HepG2 (cell line): Measurements from ENCODE around the gene CA10. TPM values are rescaled to one million over a fixed set of nuclear protein-coding genes. Genes with fewer than 3 reads are reported as not detected.

Source experiments
- ATAD3A ChIP-seq: sonication (generic); formaldehyde crosslinking; IDR thresholded peaks from 2 replicates; pipeline ENCODE4 v1.4.0; 2020; ENCODE audit warnings: missing genetic modification reagents
- FOXM1 ChIP-seq: sonication (generic); formaldehyde crosslinking; IDR thresholded peaks from 2 replicates; pipeline ENCODE4 v1.5.0; 2020; ENCODE audit warnings: missing genetic modification reagents
- HHEX ChIP-seq: IDR thresholded peaks from 2 replicates; pipeline ENCODE4 v1.6.1; 2016; ENCODE audit warnings: control low read depth
- HMG20B ChIP-seq: conservative IDR thresholded peaks from 2 replicates; pipeline ENCODE4 v1.6.1; 2016; ENCODE audit warnings: missing genetic modification reagents, missing compliant biosample characterization
- ISL2 ChIP-seq: sonication (generic); formaldehyde crosslinking; IDR thresholded peaks from 2 replicates; pipeline ENCODE4 v1.5.0; 2020; ENCODE audit warnings: missing genetic modification reagents
- KLF11 ChIP-seq: IDR thresholded peaks from 2 replicates; pipeline ENCODE4 v1.6.1; 2016; ENCODE audit warnings: missing compliant biosample characterization
- MTF1 ChIP-seq: sonication (generic); formaldehyde crosslinking; IDR thresholded peaks from 2 replicates; pipeline ENCODE4 v1.5.0; 2020; ENCODE audit warnings: missing genetic modification reagents
- NFIB ChIP-seq: sonication (generic); formaldehyde crosslinking; IDR thresholded peaks from 2 replicates; pipeline ENCODE4 v1.9.0; 2021; ENCODE audit warnings: missing genetic modification reagents, mild to moderate bottlenecking, borderline replicate concordance
- NFKBIZ ChIP-seq: IDR thresholded peaks from 2 replicates; pipeline ENCODE4 v1.6.1; 2018; ENCODE audit warnings: missing genetic modification reagents, missing compliant biosample characterization
- REL ChIP-seq: sonication (generic); formaldehyde crosslinking; conservative IDR thresholded peaks from 2 replicates; pipeline ENCODE4 v1.8.0; 2022; ENCODE audit warnings: mild to moderate bottlenecking, missing genetic modification reagents, moderate library complexity
- SOX5 ChIP-seq: IDR thresholded peaks from 2 replicates; pipeline ENCODE4 v1.6.1; 2016; ENCODE audit warnings: borderline replicate concordance
- SYNCRIP ChIP-seq: fragments of 200-400 bp; formaldehyde crosslinking; IDR thresholded peaks from 2 replicates; pipeline ENCODE4 v1.6.1; 2018; ENCODE audit warnings: mild to moderate bottlenecking, low read depth, low read length; ENCODE audit not compliant: insufficient read depth
- TEAD3 ChIP-seq: optimal IDR thresholded peaks from 2 replicates; pipeline ENCODE3; 2016; ENCODE audit warnings: borderline replicate concordance
- ZNF263 ChIP-seq: sonication (generic); formaldehyde crosslinking; IDR thresholded peaks from 2 replicates; pipeline ENCODE4 v1.4.0; 2020; ENCODE audit warnings: missing genetic modification reagents
- ZNF333 ChIP-seq: sonication (generic); formaldehyde crosslinking; IDR thresholded peaks from 2 replicates; pipeline ENCODE4 v1.4.0; 2020; ENCODE audit warnings: mild to moderate bottlenecking, missing genetic modification reagents, borderline replicate concordance
- ZNF772 ChIP-seq: sonication (generic); formaldehyde crosslinking; IDR thresholded peaks from 2 replicates; pipeline ENCODE4 v1.5.0; 2020; ENCODE audit warnings: mild to moderate bottlenecking, missing genetic modification reagents
- ZNF878 ChIP-seq: sonication (generic); formaldehyde crosslinking; IDR thresholded peaks from 2 replicates; pipeline ENCODE4 v1.8.1; 2023; ENCODE audit warnings: mild to moderate bottlenecking, missing genetic modification reagents, moderate library complexity
- polyA plus RNA-seq, 8 experiments: library from polyadenylated mRNA; depleted of rRNA in 3 of 8; stranded (reverse) in 7 of 8; unstranded in 1 of 8; fragments of >200 nt; fragmentation: Illumina TruSeq in 4 of 8; extraction: Trizol in 4 of 8; gene quantifications; 2 replicates each; pipeline versions ENCODE4 v1.2.1 to v1.2.3, GENCODE V29; 2011 to 2016; ENCODE audit warnings: low read depth in 4 of 8, missing spikeins in 1 of 8, mixed read lengths in 1 of 8; ENCODE audit not compliant: insufficient read depth in 1 of 8
- total RNA-seq, 5 experiments: library from RNA; depleted of rRNA; stranded (reverse); fragments of >200 nt; fragmentation: Illumina TruSeq; extraction: Trizol; gene quantifications; 2 replicates each; pipeline ENCODE4 v1.2.3, GENCODE V29; 2016; ENCODE audit warnings: low read depth in 1 of 5
- TF ChIP-seq, protein P1 (sequence below): sonication (generic); formaldehyde crosslinking; IDR thresholded peaks from 2 replicates; pipeline ENCODE4 v1.5.1; 2020; ENCODE audit warnings: mild to moderate bottlenecking, missing genetic modification reagents, borderline replicate concordance
- TF ChIP-seq, protein P2 (sequence below): sonication (generic); formaldehyde crosslinking; conservative IDR thresholded peaks from 2 replicates; pipeline ENCODE4 v1.4.0; 2020; ENCODE audit warnings: missing genetic modification reagents
- TF ChIP-seq, protein P3 (sequence below): IDR thresholded peaks from 2 replicates; pipeline ENCODE4 v1.6.1; 2016; ENCODE audit warnings: mild to moderate bottlenecking, missing biosample characterization, missing genetic modification reagents
- TF ChIP-seq, protein P4 (sequence below): sonication (generic); formaldehyde crosslinking; conservative IDR thresholded peaks from 2 replicates; pipeline ENCODE4 v1.8.0; 2022; ENCODE audit warnings: low read depth, missing genetic modification reagents
- TF ChIP-seq, protein P5 (sequence below): sonication (generic); formaldehyde crosslinking; IDR thresholded peaks from 2 replicates; pipeline ENCODE4 v1.8.1; 2023; ENCODE audit warnings: missing genetic modification reagents, mild to moderate bottlenecking, borderline replicate concordance

CA10 gene
- total and polyA plus RNA-seq, 2 of the 13 experiments (the other 11 are each of a cell fraction or from before 2014, with no cell fraction given) = not detected

DNA sequence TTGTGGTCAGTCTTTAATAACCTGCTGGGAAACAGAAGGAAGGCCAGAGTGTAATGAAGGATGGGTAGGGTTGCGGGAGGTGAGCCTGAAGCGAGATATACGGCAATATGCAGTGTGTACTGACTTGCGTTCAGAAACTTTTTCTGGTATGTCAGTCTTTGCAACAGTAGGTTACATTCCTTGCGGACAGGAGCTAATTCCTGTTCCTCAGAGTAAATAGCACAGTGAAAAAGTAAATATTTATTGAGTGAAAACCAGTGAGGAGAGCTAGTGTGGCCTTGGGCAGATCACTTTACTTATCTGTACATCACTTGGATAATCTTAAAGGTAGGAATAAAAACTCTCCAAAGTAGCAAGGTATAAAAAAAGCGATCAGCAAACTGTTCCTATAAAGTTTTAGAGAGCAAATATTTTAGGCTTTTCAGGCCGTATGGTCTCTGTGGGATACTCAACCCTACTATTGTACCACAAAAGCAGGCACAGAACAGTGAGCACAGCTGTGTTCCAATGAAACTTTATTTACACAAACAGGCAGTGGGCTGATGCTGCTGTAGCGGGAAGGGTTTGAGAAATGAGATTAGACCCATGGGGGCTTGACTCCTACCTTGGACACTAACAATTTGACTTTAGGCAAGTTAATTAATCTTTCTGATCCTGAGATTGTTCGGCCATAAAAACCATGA lies 550.1 kb downstream of the CA10 start (continued):
- TF ChIP-seq, protein P1, sequence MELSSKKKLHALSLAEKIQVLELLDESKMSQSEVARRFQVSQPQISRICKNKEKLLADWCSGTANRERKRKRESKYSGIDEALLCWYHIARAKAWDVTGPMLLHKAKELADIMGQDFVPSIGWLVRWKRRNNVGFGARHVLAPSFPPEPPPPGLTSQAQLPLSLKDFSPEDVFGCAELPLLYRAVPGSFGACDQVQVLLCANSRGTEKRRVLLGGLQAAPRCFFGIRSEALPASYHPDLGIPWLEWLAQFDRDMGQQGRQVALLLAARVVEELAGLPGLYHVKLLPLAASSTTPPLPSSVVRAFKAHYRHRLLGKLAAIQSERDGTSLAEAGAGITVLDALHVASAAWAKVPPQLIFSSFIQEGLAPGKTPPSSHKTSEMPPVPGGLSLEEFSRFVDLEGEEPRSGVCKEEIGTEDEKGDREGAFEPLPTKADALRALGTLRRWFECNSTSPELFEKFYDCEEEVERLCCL (CRISPR knock-in tag) = no peak
- TF ChIP-seq, protein P2, sequence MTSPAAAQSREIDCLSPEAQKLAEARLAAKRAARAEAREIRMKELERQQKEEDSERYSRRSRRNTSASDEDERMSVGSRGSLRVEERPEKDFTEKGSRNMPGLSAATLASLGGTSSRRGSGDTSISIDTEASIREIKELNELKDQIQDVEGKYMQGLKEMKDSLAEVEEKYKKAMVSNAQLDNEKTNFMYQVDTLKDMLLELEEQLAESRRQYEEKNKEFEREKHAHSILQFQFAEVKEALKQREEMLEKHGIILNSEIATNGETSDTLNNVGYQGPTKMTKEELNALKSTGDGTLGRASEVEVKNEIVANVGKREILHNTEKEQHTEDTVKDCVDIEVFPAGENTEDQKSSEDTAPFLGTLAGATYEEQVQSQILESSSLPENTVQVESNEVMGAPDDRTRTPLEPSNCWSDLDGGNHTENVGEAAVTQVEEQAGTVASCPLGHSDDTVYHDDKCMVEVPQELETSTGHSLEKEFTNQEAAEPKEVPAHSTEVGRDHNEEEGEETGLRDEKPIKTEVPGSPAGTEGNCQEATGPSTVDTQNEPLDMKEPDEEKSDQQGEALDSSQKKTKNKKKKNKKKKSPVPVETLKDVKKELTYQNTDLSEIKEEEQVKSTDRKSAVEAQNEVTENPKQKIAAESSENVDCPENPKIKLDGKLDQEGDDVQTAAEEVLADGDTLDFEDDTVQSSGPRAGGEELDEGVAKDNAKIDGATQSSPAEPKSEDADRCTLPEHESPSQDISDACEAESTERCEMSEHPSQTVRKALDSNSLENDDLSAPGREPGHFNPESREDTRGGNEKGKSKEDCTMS (CRISPR knock-in tag) = no peak
- TF ChIP-seq ZNF772 (CRISPR knock-in tag) (no peak), HHEX (peak; percentile 65; the same call in 1 of the 2 replicates), ZNF333 (CRISPR knock-in tag) (no peak), ISL2 (CRISPR knock-in tag) (peak; percentile 49; the same call in 1 of the 2 replicates), ATAD3A (CRISPR knock-in tag) (no peak), ZNF878 (CRISPR knock-in tag) (no peak), KLF11 (no peak), NFKBIZ (CRISPR knock-in tag) (no peak), REL (CRISPR knock-in tag) (no peak), ZNF263 (CRISPR knock-in tag) (no peak), SYNCRIP (no peak), FOXM1 (CRISPR knock-in tag) (no peak), NFIB (CRISPR knock-in tag) (no peak), HMG20B (no peak), MTF1 (CRISPR knock-in tag) (no peak), TEAD3 (peak; percentile 78), SOX5 (CRISPR knock-in tag) (peak; percentile 31; the same call in 1 of the 2 replicates)
- TF ChIP-seq, protein P3, sequence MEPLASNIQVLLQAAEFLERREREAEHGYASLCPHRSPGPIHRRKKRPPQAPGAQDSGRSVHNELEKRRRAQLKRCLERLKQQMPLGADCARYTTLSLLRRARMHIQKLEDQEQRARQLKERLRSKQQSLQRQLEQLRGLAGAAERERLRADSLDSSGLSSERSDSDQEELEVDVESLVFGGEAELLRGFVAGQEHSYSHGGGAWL (CRISPR knock-in tag) = no peak
- TF ChIP-seq, protein P4, sequence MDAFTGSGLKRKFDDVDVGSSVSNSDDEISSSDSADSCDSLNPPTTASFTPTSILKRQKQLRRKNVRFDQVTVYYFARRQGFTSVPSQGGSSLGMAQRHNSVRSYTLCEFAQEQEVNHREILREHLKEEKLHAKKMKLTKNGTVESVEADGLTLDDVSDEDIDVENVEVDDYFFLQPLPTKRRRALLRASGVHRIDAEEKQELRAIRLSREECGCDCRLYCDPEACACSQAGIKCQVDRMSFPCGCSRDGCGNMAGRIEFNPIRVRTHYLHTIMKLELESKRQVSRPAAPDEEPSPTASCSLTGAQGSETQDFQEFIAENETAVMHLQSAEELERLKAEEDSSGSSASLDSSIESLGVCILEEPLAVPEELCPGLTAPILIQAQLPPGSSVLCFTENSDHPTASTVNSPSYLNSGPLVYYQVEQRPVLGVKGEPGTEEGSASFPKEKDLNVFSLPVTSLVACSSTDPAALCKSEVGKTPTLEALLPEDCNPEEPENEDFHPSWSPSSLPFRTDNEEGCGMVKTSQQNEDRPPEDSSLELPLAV (CRISPR knock-in tag) = no peak
- TF ChIP-seq, protein P5, sequence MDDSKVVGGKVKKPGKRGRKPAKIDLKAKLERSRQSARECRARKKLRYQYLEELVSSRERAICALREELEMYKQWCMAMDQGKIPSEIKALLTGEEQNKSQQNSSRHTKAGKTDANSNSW (CRISPR knock-in tag) = no peak
